Muscle of leg (tissue), 11 donors: Measurements from ENCODE around the gene RBPJ. TPM values are rescaled to one million over a fixed set of nuclear protein-coding genes. Genes with fewer than 3 reads are reported as not detected.

Source experiments
- DNase-seq: peaks from one replicate; pipeline ENCODE4 v3.0.0; 2013
- H3K27ac ChIP-seq: one replicate; pipeline ENCODE4 v1.5.1; 2013; ENCODE audit warnings: mild to moderate bottlenecking, low read length, control low read depth
- H3K27me3 ChIP-seq: one replicate; pipeline ENCODE4 v1.6.1; 2013; ENCODE audit warnings: low read length; ENCODE audit not compliant: control insufficient read depth, insufficient read depth
- H3K36me3 ChIP-seq: one replicate; pipeline ENCODE4 v1.6.1; 2013; ENCODE audit warnings: low read length; ENCODE audit not compliant: control insufficient read depth, insufficient read depth
- H3K4me1 ChIP-seq: one replicate; pipeline ENCODE4 v1.6.1; 2013; ENCODE audit warnings: low read length; ENCODE audit not compliant: control insufficient read depth, insufficient read depth
- H3K4me3 ChIP-seq: one replicate; pipeline ENCODE4 v1.5.1; 2013; ENCODE audit warnings: low read length, control low read depth
- H3K9me3 ChIP-seq: replicated peaks from 2 replicates; pipeline ENCODE4 v1.6.1; 2013; ENCODE audit warnings: low read depth, low read length; ENCODE audit not compliant: control insufficient read depth
- WGBS: methylation state at CpG from one replicate; pipeline ENCODE4 v1.1.5; 2013; ENCODE audit warnings: missing lambda C conversion rate; ENCODE audit not compliant: insufficient coverage; 5-methylcytosine and 5-hydroxymethylcytosine counted together
- polyA plus RNA-seq, 8 donors: library from polyadenylated mRNA; unstranded; fragments of 120-200 nt; gene quantifications; one replicate each; pipeline versions ENCODE4 v1.2.1 to v1.2.3, GENCODE V29; 2013; ENCODE audit warnings: inconsistent platforms in 1 of 8, low replicate concordance in 1 of 8; ENCODE audit not compliant: insufficient read length in 8 of 8, insufficient read depth in 1 of 8
- total RNA-seq: library from RNA; stranded (reverse); fragments of 120-200 nt; gene quantifications from one replicate; pipeline ENCODE4 v1.2.4, GENCODE V29; 2013

The RBPJ gene
- total and polyA plus RNA-seq, 9 donors = 58.8 to 85.9 (median 69.6) TPM

- no peak overlapping the region for H3K27ac ChIP-seq
- no peaks in the 10 kb centered on the region for H3K9me3 ChIP-seq
- H3K36me3 ChIP-seq = peaks cover 28% of the 10 kb centered on the region
- no peaks in the 10 kb centered on the region for H3K27me3 ChIP-seq
- no peak for DNase-seq
- no peak overlapping the region for H3K4me3 ChIP-seq
- peaks cover 2% of the 10 kb centered on the region for H3K4me1 ChIP-seq
- 72% methylated on average over 4 of the region's 4 CpGs for WGBS
Observed at GRCh38 chr4:26426892-26427291, 106.1 kb downstream of the RBPJ start.

- peaks cover 2% of the 10 kb centered on the region for H3K4me1 ChIP-seq
- peaks cover 27% of the 10 kb centered on the region for H3K36me3 ChIP-seq
- no peaks in the 10 kb centered on the region for H3K9me3 ChIP-seq
- no peak overlapping the region for H3K4me3 ChIP-seq
- DNase-seq = no peak
- no CpG with 5 or more reads among the region's 4 CpGs for WGBS
- H3K27ac ChIP-seq = no peak overlapping the region
- H3K27me3 ChIP-seq = no peaks in the 10 kb centered on the region
Observed at GRCh38 chr4:26429910-26430309, 109.1 kb downstream of the RBPJ start.

- no CpG with 5 or more reads among the region's 2 CpGs for WGBS
- peaks cover 32% of the 10 kb centered on the region for H3K36me3 ChIP-seq
- no peak overlapping the region for H3K4me3 ChIP-seq
- H3K9me3 ChIP-seq = no peaks in the 10 kb centered on the region
- no peaks in the 10 kb centered on the region for H3K27me3 ChIP-seq
- H3K27ac ChIP-seq = no peak overlapping the region
- no peak for DNase-seq
- peaks cover under 1% of the 10 kb centered on the region for H3K4me1 ChIP-seq
Observed at GRCh38 chr4:26431461-26432180, 110.8 kb downstream of the RBPJ start.

GRCh38 chr4:26432419-26432818 lies 111.6 kb downstream of the RBPJ start:
- no peak for DNase-seq
- Histone ChIP-seq H3K4me3 (no peak overlapping the region), H3K36me3 (peaks cover 31% of the 10 kb centered on the region), H3K27me3 (no peaks in the 10 kb centered on the region), H3K27ac (no peak overlapping the region), H3K4me1 (no peaks in the 10 kb centered on the region), H3K9me3 (no peaks in the 10 kb centered on the region)
- no CpG with 5 or more reads among the region's 5 CpGs for WGBS

- no peaks in the 10 kb centered on the region for H3K27me3 ChIP-seq
- H3K9me3 ChIP-seq = no peaks in the 10 kb centered on the region
- H3K27ac ChIP-seq = no peak overlapping the region
- no CpG with 5 or more reads among the region's 1 CpG for WGBS
- no peaks in the 10 kb centered on the region for H3K4me1 ChIP-seq
- DNase-seq = no peak
- H3K4me3 ChIP-seq = no peak overlapping the region
- H3K36me3 ChIP-seq = peaks cover 36% of the 10 kb centered on the region
Observed at GRCh38 chr4:26433556-26433955, 112.7 kb downstream of the RBPJ start.

- no peaks in the 10 kb centered on the region for H3K27me3 ChIP-seq
Observed at GRCh38 chr4:26434030-26434639, 113.3 kb downstream of the RBPJ start.

DNA sequence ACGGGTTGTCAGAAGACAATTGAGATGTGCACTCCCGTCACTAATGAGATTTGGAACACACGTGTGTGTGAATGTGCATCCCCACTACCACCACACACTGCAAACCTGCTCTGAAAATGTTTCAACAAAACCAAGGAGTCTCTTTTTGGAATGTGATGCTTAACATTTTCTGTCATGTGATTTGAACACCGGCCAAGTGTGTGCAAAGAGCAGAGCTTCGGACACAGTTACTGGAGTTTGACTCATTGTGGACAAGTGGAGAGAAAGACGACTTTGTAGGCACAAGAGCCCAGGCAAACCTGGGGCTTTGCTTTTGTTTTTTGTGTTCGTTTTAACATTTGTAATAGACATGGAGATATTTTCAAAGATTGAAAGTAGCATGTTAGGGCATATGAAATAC lies 120.3 kb downstream of the RBPJ start:
- H3K36me3 ChIP-seq = peaks cover 14% of the 10 kb centered on the region
- WGBS = 54% methylated on average over 3 of the region's 7 CpGs
- peak; percentile 54 for DNase-seq
- no peaks in the 10 kb centered on the region for H3K27me3 ChIP-seq
- peaks cover 17% of the 10 kb centered on the region for H3K9me3 ChIP-seq
- no peaks in the 10 kb centered on the region for H3K4me1 ChIP-seq
- no peak overlapping the region for H3K27ac ChIP-seq
- no peak overlapping the region for H3K4me3 ChIP-seq

More at GRCh38 chr4:26434030-26434639, 113.3 kb downstream of the RBPJ start:
- no peaks in the 10 kb centered on the region for H3K9me3 ChIP-seq
- no CpG with 5 or more reads among the region's 2 CpGs for WGBS
- no peak overlapping the region for H3K27ac ChIP-seq
- peak; percentile 35 for DNase-seq
- H3K4me1 ChIP-seq = no peaks in the 10 kb centered on the region
- H3K36me3 ChIP-seq = peaks cover 39% of the 10 kb centered on the region
- H3K4me3 ChIP-seq = no peak overlapping the region

- no peak for DNase-seq
- no peak overlapping the region for H3K4me3 ChIP-seq
- no peaks in the 10 kb centered on the region for H3K27me3 ChIP-seq
- H3K27ac ChIP-seq = no peak overlapping the region
- no peaks in the 10 kb centered on the region for H3K4me1 ChIP-seq
- WGBS = no CpG with 5 or more reads among the region's 5 CpGs
- peaks cover 17% of the 10 kb centered on the region for H3K9me3 ChIP-seq
- peaks cover 9% of the 10 kb centered on the region for H3K36me3 ChIP-seq
Observed at GRCh38 chr4:26441771-26442170, 121.0 kb downstream of the RBPJ start.

GRCh38 chr4:26447378-26447777 lies 126.6 kb downstream of the RBPJ start:
- no peaks in the 10 kb centered on the region for H3K27me3 ChIP-seq
- DNase-seq = no peak
- H3K36me3 ChIP-seq = no peaks in the 10 kb centered on the region
- peaks cover 20% of the 10 kb centered on the region for H3K9me3 ChIP-seq
- H3K27ac ChIP-seq = no peak overlapping the region
- H3K4me1 ChIP-seq = no peaks in the 10 kb centered on the region
- 43% methylated on average over 2 of the region's 8 CpGs for WGBS
- H3K4me3 ChIP-seq = no peak overlapping the region

DNA sequence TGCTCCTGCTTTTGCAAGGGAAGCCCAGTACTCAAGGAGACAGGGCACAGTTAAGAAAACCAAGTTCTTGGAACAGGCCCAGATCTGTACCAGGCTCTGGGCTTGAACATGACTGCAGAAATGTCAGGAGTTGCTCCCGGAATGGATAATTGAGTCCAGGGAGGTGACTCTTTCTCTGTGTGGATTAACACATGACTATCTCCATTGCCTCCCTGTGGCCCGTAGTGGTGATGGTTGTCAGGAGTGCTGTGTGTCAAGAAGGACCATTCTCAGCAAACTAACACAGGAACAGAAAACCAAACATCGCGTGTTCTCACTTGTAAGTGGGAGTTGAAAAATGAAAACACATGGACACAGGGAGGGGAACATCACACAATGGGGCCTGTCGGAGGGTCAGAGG lies 129.6 kb downstream of the RBPJ start:
- H3K36me3 ChIP-seq = no peaks in the 10 kb centered on the region
- DNase-seq = no peak
- H3K4me3 ChIP-seq = no peak overlapping the region
- no peaks in the 10 kb centered on the region for H3K4me1 ChIP-seq
- peaks cover 8% of the 10 kb centered on the region for H3K9me3 ChIP-seq
- no peak overlapping the region for H3K27ac ChIP-seq
- H3K27me3 ChIP-seq = no peaks in the 10 kb centered on the region
- WGBS = 56% methylated on average over 1 of the region's 5 CpGs
